GM18951 (cell line): Measurements from ENCODE around the gene BCL2.

Experiments
- POLR2A ChIP-seq: IDR thresholded peaks from 4 replicates; pipeline ENCODE4 v1.6.1; 2011; ENCODE audit warnings: mild to moderate bottlenecking; ENCODE audit not compliant: insufficient read length, insufficient read depth; ENCODE audit errors: extremely low read depth
- in situ Hi-C: fragments of 300-500 bp; cut with MboI; formaldehyde crosslinking; loops from one replicate; pipeline ENCODE4 v1.12.0; 2022; ENCODE audit warnings: low sequenced_read_pairs, mixed read lengths, inconsistent platforms; ENCODE audit not compliant: unreplicated experiment

The BCL2 gene

DNA sequence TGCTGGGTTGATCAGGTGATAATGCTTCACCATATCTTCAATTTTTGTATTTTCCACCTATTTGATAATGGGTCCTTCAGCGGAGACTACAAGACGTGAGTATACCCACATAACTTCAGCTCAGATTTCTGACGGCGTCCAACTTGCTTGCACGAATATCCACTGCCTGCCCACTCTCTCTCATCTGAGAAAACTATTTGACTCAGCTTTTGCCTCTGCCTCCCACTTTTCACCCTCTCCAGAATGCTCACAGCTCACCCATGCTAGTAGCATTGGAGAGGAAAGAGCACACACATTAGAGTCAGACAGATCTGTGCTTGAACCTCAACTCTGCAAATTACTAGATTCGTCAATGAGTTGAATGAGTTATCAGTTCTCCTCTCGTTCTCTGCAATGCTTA, 166.8 kb downstream of the BCL2 start:
- in situ Hi-C loops: no loop called here
- no peak for TF ChIP-seq POLR2A

DNA sequence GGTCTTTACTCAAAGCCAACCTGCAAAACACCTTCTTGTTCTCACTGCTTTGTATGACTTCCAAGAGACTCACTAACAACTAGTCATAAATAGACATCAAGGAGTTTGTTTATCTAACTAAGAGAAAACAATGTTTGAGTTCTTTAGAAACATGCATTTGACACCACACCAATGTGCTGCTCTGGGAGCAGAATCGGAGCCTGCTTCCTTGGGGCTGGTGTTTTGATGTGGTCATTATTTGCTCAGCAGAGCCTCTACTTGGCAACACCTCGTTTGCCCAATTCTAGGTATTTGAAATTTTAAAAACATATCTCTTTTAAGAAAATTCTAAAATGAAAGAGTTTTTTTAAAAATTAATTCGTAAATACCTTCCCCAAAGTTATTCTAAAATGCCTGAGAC, 167.5 kb downstream of the BCL2 start:
- TF ChIP-seq POLR2A: no peak
- in situ Hi-C loops: no loop called here

DNA sequence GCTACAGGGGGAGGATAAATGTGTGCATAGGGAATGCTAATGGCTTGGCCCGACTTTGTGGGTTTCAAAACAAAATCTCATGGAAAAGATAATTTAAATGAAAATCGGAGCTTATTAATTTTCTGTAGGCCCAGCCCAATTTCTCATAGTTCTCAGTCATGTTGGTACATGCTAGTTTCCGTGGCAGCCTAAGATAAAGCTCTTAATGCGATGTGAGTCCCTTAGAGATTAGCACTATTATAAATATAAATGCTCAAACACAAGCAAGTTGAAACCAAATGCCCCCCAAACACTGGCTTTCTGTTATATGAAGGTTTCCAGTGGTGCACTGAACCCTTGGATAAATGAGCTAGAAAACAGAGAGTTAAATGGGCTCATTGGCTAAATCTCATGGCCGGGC, 168.0 kb downstream of the BCL2 start:
- TF ChIP-seq POLR2A: no peak
- in situ Hi-C loops: no loop called here

DNA sequence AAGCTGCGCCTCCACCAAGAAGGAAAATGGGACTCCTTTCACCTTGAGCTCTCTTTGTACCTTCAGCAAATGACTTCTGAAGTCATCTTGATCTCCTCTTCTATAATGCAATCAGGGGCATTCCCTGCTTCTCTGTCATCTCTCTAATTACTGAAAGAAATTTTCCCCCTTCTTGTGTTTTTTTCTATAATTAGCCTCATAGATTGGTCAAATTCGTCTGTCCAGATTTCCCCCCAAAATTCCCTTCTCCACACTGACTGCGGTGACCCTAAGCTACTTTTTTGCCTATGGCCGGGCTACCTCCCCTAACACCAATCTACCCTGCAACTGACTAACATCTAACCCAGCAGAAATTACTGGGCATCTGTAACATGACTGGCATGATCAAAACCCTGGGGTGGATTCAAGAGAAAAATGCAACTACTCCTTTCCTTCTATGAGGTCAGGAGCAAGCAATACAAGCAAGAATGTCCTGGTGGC, 168.6 kb downstream of the BCL2 start:
- in situ Hi-C loops: no loop called here
- TF ChIP-seq POLR2A: no peak

DNA sequence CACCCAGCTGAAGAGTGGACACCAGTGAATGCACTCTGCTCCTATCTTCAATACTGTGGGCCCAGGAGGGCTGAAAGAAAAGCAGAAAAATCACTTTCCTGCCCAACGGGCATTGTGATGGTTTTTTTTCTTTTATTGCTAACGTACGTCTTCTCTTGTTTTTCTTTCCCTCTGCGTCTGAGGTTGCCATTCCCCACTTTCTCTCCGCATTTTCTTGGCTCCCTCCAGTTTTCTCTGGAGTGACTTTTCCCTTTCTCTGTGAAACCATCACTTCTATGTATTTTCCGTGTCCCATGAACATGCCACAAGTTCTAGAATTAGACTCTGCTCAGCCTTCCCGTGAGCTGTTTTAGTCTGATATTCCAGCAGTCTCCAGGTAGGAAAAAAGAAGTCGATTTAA, 169.2 kb downstream of the BCL2 start:
- in situ Hi-C loops: no loop called here
- no peak for TF ChIP-seq POLR2A

DNA sequence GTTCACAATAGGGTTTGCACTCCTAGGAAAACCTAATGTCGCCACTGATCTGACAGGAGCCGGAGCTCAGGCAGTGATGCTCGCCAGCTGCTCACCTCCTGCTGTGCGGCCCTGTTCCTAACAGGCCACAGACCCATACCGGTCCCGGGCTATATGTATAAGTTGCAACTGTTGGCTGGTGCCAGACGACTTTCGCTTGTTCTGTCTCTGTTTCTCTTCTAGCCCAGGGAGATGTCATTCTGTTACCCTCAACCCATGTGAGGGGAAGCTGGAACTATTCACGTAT, 170.3 kb downstream of the BCL2 start:
- in situ Hi-C loops: loop anchor here (25.0 kb wide), 1 partner anchor 288 kb away; no protein-coding TSS in a partner anchor
- TF ChIP-seq POLR2A: no peak

DNA sequence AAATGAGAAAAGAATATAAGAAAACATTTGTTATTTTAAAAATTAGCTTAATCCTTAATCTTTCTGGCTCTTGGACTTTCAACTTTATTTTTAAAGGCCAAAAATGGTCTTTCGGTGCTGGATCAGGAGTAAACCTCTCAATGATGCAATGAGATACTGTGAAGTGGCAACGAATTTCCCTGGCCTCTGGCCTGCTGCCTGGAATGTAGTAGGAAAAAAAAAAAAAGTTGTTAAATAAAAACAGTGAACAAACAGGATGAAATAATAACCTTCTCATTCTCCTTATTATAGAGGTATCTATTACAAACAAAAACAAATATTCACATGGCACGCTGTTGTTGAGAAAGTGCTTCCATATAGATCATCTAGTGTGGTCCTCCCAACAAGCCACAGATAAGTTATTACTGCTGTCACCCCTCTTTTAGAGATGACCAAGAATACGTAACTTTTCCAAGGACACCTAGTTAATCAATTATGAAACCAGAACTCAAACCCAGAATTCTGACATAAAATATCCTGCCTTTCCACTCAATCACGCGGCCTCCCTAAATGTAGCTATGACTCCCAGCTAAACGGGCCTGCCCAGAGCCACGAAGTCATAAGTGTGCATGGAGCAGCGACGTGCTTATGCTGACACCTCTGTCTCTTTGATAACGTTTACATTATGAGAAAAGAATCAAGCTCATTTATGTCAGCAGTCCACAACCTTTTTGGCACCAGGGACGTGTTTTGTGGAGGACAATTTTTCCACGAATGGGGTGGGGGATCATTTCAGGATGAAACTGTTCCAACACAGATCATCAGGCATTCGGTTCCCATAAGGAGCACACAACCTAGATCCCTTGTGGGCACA, 170.9 kb downstream of the BCL2 start:
- TF ChIP-seq POLR2A: no peak
- in situ Hi-C loops: loop anchor here (25.0 kb wide), 1 partner anchor 289 kb away; no protein-coding TSS in a partner anchor

DNA sequence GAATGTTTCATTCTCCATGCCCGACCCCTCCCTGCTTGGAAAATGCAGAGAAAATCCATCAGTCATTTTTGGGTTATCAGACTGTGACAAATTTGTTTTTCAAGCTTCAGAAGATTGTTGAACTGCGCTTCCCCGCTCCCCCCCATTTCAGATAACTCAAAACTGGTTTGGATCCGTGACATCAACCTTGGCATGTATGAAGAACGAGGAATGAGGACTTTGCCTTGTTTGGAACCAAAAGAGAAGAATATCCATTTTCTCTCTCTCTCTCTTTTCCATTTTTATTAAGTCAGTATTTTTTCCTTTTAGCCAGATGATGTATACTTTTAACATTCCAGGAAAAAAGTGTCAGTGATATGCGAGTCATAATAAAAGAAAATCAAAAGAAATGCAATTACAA, 171.6 kb downstream of the BCL2 start:
- no peak for TF ChIP-seq POLR2A
- in situ Hi-C loops: loop anchor here (25.0 kb wide), 1 partner anchor 289 kb away; no protein-coding TSS in a partner anchor

DNA sequence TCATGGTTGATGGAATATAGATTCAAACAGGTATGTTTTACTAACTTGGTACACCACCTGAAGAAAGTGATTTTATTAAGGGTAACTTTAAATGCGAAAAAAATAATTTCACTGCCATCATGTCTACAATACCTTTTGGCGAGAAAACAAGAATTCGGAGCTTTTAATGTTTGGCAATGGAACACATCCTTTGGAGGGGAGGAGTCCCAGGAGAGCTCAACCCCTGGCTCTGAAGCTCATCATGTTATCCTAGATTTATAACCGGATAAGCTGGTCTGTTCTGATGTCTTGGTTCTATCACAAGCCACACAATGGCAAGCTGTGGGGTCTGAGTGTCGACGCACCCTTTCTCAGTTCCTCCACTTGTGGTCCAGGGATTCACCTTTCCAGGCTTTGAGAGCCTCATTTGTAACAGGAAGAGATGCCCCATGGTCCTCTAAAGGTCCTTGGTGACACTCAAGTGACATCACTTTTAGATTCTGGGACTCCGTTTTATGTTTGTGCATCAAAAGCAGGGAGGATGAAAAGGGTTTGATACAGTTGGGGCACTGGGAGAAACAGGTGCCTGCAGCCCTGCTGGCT, 172.7 kb downstream of the BCL2 start:
- in situ Hi-C loops: loop anchor here (25.0 kb wide), 1 partner anchor 290 kb away; no protein-coding TSS in a partner anchor
- TF ChIP-seq POLR2A: no peak

DNA sequence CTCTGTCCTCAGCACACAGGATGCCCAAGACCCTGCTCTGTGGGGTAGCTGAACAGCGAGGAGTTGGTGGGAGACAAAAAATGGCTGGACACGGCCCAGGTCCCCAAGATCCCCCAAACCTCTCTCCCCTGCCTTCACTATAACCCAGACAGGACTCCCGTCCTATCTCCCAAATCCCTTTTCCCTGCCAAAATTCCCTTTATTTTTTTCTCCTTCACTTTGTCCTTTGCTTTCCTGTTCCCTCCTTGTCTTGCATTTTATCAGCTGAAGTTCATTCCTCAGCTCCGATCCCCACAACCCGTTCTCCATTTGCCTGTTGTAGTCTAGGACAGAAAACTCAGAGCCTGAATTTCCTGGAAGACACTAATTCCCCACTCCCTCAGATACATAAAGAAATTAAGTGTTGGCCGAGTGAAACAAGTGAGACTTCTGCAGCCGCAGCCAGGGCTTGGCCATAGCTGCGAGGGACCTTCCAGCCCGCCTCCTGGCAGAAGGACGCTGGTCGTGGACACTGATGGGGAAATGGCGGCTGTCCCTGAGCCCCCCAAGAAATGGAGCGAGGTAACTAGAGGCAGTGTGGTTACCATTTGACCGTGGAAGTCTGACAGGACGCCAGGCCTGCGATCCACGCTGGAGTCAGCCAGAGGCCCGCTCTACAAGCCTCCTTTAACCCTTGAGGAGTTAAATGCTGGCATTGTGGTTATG, 173.6 kb downstream of the BCL2 start:
- TF ChIP-seq POLR2A: peak; percentile 18
- in situ Hi-C loops: loop anchor here (25.0 kb wide), 1 partner anchor 291 kb away; no protein-coding TSS in a partner anchor

DNA sequence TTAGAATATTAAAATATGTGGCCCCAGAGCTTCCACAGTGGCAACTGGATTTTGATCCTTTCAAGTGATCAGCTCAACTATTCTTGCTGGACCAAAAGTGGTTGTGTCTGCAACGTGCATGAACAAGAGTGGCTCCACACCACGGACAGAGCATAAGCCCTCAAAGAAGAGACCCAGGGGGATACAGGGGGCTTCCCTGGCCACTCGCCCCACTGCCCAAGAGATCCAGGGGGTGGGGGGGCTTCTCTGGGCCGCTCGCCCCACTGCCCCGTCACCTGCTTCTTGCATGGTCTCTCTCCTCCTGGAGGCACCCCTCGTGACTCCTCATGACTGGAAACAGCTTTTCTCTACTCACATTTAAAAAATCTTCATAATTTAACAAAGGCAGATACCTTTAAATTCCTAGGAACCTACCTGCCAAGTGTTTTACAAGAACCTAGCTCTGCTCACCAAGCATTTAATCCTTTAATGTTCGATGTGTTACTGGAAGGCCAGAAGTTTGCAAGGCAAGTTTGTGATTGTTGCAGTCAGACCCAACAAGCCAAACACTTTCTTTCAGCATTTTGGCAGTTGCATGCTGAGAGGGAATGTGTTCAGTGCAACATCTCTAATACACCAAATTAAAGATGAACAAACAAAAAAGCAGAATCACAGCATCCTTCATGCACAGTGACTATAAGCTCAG, 174.3 kb downstream of the BCL2 start:
- no peak for TF ChIP-seq POLR2A

DNA sequence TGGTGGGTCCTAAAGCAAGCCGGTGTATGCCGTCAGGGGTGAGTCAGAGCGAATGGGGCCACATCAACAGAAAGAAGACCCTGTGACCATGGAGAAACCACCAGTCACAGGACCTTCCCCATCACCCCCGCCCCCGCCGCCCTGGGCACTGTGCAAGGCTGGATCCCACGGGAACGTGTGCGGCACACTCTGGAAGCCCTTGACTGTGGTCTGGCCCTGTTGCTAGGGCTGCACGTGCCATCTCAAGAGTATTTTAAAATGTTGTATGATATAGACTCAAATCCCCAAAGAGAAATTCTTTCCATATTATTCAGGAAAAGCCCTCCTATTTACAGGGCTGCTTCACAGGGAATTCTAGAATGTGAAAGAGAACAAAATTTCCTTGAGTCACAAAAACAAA, 174.8 kb downstream of the BCL2 start:
- in situ Hi-C loops: loop anchor here (5.0 to 25.0 kb wide), 2 partner anchors 173 to 293 kb away; partner anchors contain the start of gene BCL2

More for the DNA sequence above, 174.3 kb downstream of the BCL2 start:
- in situ Hi-C loops: loop anchor here (25.0 kb wide), 1 partner anchor 292 kb away; no protein-coding TSS in a partner anchor

More for the DNA sequence above, 174.8 kb downstream of the BCL2 start:
- no peak for TF ChIP-seq POLR2A
